GM23338 (cell line): ENCODE results near the gene UBP1. TPM values are rescaled to one million over a fixed set of nuclear protein-coding genes. Genes with fewer than 3 reads are reported as not detected.
"Not testable (repeated sequence)": the region's sequence is repeated elsewhere in the genome, so short reads cannot be mapped to it uniquely, and the experiment has no call there.

ENCODE experiments used
- ATAC-seq: fragments of 200-7000 bp; cut with Tn5 transposase; 3 replicates; pipeline ENCODE4 v1.9.1; 2020
- DNase-seq: peaks from one replicate; pipeline ENCODE4 v3.0.0-alpha.2; 2015; ENCODE audit warnings: low spot score
- H2AFZ ChIP-seq: fragments of 200-600 bp; sonication (generic); 2 replicates; pipeline ENCODE4 v1.8.0; 2016; ENCODE audit warnings: antibody characterized with exemption, mild to moderate bottlenecking, moderate library complexity
- H3F3A ChIP-seq: fragments of 200-600 bp; sonication (generic); replicated peaks from 2 replicates; pipeline ENCODE4 v1.8.0; 2017; ENCODE audit warnings: antibody characterized with exemption, mixed run types, low read depth
- H3K27ac ChIP-seq: fragments of 200-600 bp; sonication (generic); 2 replicates; pipeline ENCODE4 v1.6.1; 2016; ENCODE audit warnings: low read depth
- H3K27me3 ChIP-seq: fragments of 200-600 bp; sonication (generic); 2 replicates; pipeline ENCODE4 v1.8.0; 2016; ENCODE audit warnings: mild to moderate bottlenecking, mixed run types, moderate library complexity; ENCODE audit not compliant: insufficient read depth
- H3K36me3 ChIP-seq: fragments of 200-600 bp; sonication (generic); 2 replicates; pipeline ENCODE4 v1.8.0; 2016; ENCODE audit warnings: mild to moderate bottlenecking; ENCODE audit not compliant: insufficient read depth
- H3K4me1 ChIP-seq: fragments of 200-600 bp; sonication (generic); 2 replicates; pipeline ENCODE4 v1.8.0; 2016; ENCODE audit warnings: mild to moderate bottlenecking, moderate library complexity; ENCODE audit not compliant: insufficient read depth
- H3K4me2 ChIP-seq: fragments of 200-600 bp; sonication (generic); 2 replicates; pipeline ENCODE4 v1.7.1; 2017; ENCODE audit warnings: mixed run types
- H3K4me3 ChIP-seq: fragments of 200-600 bp; sonication (generic); 2 replicates; pipeline ENCODE4 v1.6.1; 2016; ENCODE audit warnings: mixed run types
- H3K79me2 ChIP-seq: fragments of 200-600 bp; sonication (generic); replicated peaks from 2 replicates; pipeline ENCODE4 v1.8.0; 2017; ENCODE audit warnings: mild to moderate bottlenecking; ENCODE audit not compliant: insufficient read depth
- H3K9me2 ChIP-seq: fragments of 200-600 bp; sonication (generic); 2 replicates; pipeline ENCODE4 v1.8.0; 2017; ENCODE audit not compliant: insufficient read depth
- H4K20me1 ChIP-seq: fragments of 200-600 bp; sonication (generic); replicated peaks from 2 replicates; pipeline ENCODE4 v1.8.0; 2017; ENCODE audit warnings: mild to moderate bottlenecking; ENCODE audit not compliant: insufficient read depth
- H3K27ac Mint-ChIP-seq: 2 replicates; pipeline ENCODE4 v1.8.0; 2020; ENCODE audit warnings: inconsistent platforms, mild to moderate bottlenecking, moderate library complexity, mixed read lengths
- H3K27me3 Mint-ChIP-seq: 3 replicates; pipeline ENCODE4 v1.8.0; 2022; ENCODE audit warnings: low read depth, mild to moderate bottlenecking, moderate library complexity, mixed read lengths, inconsistent platforms; ENCODE audit not compliant: insufficient read depth, poor library complexity
- H3K36me3 Mint-ChIP-seq: 3 replicates; pipeline ENCODE4 v1.8.0; 2021; ENCODE audit warnings: low read depth, mild to moderate bottlenecking, inconsistent platforms, moderate library complexity, mixed read lengths
- H3K4me1 Mint-ChIP-seq: 3 replicates; pipeline ENCODE4 v1.8.0; 2020; ENCODE audit warnings: mild to moderate bottlenecking, inconsistent platforms, mixed read lengths
- H3K4me3 Mint-ChIP-seq: 3 replicates; pipeline ENCODE4 v1.8.0; 2021; ENCODE audit warnings: moderate library complexity, mild to moderate bottlenecking, inconsistent platforms, mixed read lengths
- H3K9me3 Mint-ChIP-seq: 3 replicates; pipeline ENCODE4 v1.8.0; 2020; ENCODE audit warnings: moderate library complexity, mild to moderate bottlenecking, inconsistent platforms, mixed read lengths
- CREB1 ChIP-seq: fragments of 250-450 bp; sonication (Bioruptor Pico); IDR thresholded peaks from 2 replicates; pipeline ENCODE4 v1.5.0; 2020; ENCODE audit warnings: low read depth, mild to moderate bottlenecking, moderate library complexity
- ETS1 ChIP-seq: IDR thresholded peaks from 2 replicates; pipeline ENCODE4 v1.6.1; 2016; ENCODE audit warnings: antibody characterized with exemption
- EZH2 ChIP-seq: fragments of 200-600 bp; sonication (generic); IDR thresholded peaks from one replicate; pipeline ENCODE4 v1.8.0; 2017; ENCODE audit warnings: antibody characterized with exemption, mild to moderate bottlenecking, low read depth; ENCODE audit not compliant: unreplicated experiment
- ZNF462 ChIP-seq: fragments of 250-450 bp; sonication (Bioruptor Pico); IDR thresholded peaks from 2 replicates; pipeline ENCODE4 v1.5.0; 2020; ENCODE audit warnings: mild to moderate bottlenecking, moderate library complexity
- polyA plus RNA-seq: library from polyadenylated mRNA; unstranded; fragments of >200 nt; fragmentation: Nextera tagmentation; extraction: Ambion mirVana; gene quantifications from 2 replicates; pipeline ENCODE4 v1.2.1, GENCODE V29; 2016
- total RNA-seq: library from RNA; depleted of rRNA; stranded (reverse); fragments of >200 nt; shearing (Covaris generic); gene quantifications from 2 replicates; pipeline ENCODE4 v1.2.3, GENCODE V29; 2014

Gene UBP1
- total and polyA plus RNA-seq, 2 experiments from 2014 or later = 16.8 to 66.8 TPM

- no peak for TF ChIP-seq EZH2
- no peak for TF ChIP-seq ETS1
- no peak for TF ChIP-seq ZNF462 (CRISPR knock-in tag)
- no peak for TF ChIP-seq CREB1 (CRISPR knock-in tag)
Measured at GRCh38 chr3:33447958-33448357, 7.8 kb upstream of the UBP1 start (continued).

- peaks cover 17% of the 10 kb centered on the region for H3K4me1 Mint-ChIP-seq
- DNase-seq, H3K27ac ChIP-seq, H4K20me1 ChIP-seq, H3K27ac Mint-ChIP-seq, H3K27me3 ChIP-seq, H3K9me2 ChIP-seq, H3K79me2 ChIP-seq, H3F3A ChIP-seq, H3K36me3 ChIP-seq, H3K9me3 Mint-ChIP-seq, H3K4me1 ChIP-seq, H3K36me3 Mint-ChIP-seq, ATAC-seq: not testable (repeated sequence)
- Histone ChIP-seq H3K4me3 (peak overlapping the region; percentile 96), H2AFZ (peak overlapping the region; percentile 72), H3K4me2 (peak overlapping the region; percentile 86)
- peaks cover 20% of the 10 kb centered on the region for H3K27me3 Mint-ChIP-seq
- H3K4me3 Mint-ChIP-seq = peak overlapping the region; percentile 78
Measured at GRCh38 chr3:33447256-33447625, 7.0 kb upstream of the UBP1 start.
